ENCODE results near the gene HSPA12A. TPM values are rescaled to one million over a fixed set of nuclear protein-coding genes. Genes with fewer than 3 reads are reported as not detected.
A peak's percentile ranks its signal among the peaks of the same experiment; 100 is the strongest.

The HSPA12A gene
- total and polyA plus RNA-seq, 5 experiments from 2014 or later, result not detected

GRCh38 chr10:116634126-116634975 lies 108.0 kb downstream of the HSPA12A start:
- Mint-ChIP-seq H3K9me3 (peaks cover 0 to 10% (median 0%) of the 10 kb centered on the region in 9 donors), H3K27ac (peak overlapping the region in 2 of 10 donors; percentile 26 to 65), H3K27me3 (peaks cover 6 to 55% (median 18%) of the 10 kb centered on the region in 5 donors), H3K4me1 (peaks cover 0 to 2% (median 0%) of the 10 kb centered on the region in 4 donors), H3K36me3 (no peaks in the 10 kb centered on the region), H3K4me3 (no peak overlapping the region)
- POLR2A ChIA-PET, result no interaction called here
- DNase-seq (no peak), ATAC-seq (no peak)

- H3K27ac Mint-ChIP-seq, result peak overlapping the region in 1 of 10 donors; percentile 39
- POLR2A ChIA-PET, result no interaction called here
- peaks cover 0 to 10% (median 0%) of the 10 kb centered on the region in 9 donors for H3K9me3 Mint-ChIP-seq
- H3K36me3 Mint-ChIP-seq, result no peaks in the 10 kb centered on the region
- H3K4me3 Mint-ChIP-seq, result no peak overlapping the region
- H3K4me1 Mint-ChIP-seq, result peaks cover 0 to 2% (median 0%) of the 10 kb centered on the region in 4 donors
- DNase-seq, result no peak
- peaks cover 6 to 63% (median 24%) of the 10 kb centered on the region in 5 donors for H3K27me3 Mint-ChIP-seq
- no peak for ATAC-seq
These were observed 109.2 kb downstream of the HSPA12A start for GRCh38 chr10:116633216-116633600.

- no peaks in the 10 kb centered on the region for H3K36me3 Mint-ChIP-seq
- no peak overlapping the region for H3K27ac Mint-ChIP-seq
- H3K4me1 Mint-ChIP-seq, result peaks cover 0 to 2% (median 0%) of the 10 kb centered on the region in 4 donors
- ATAC-seq (no peak), DNase-seq (no peak)
- POLR2A ChIA-PET, result no interaction called here
- H3K9me3 Mint-ChIP-seq, result peaks cover 0 to 10% (median 0%) of the 10 kb centered on the region in 9 donors
- peak overlapping the region in 1 of 10 donors; percentile 40 for H3K4me3 Mint-ChIP-seq
- H3K27me3 Mint-ChIP-seq, result peaks cover 6 to 68% (median 24%) of the 10 kb centered on the region in 5 donors
These were observed 109.7 kb downstream of the HSPA12A start for GRCh38 chr10:116632596-116633215.

GRCh38 chr10:116631871-116632295 lies 110.5 kb downstream of the HSPA12A start:
- DNase-seq, result no peak
- POLR2A ChIA-PET, result no interaction called here
- H3K27me3 Mint-ChIP-seq, result peaks cover 6 to 71% (median 28%) of the 10 kb centered on the region in 5 donors

GRCh38 chr10:116630020-116630419 lies 112.3 kb downstream of the HSPA12A start:
- Mint-ChIP-seq H3K4me3 (no peak overlapping the region), H3K36me3 (no peaks in the 10 kb centered on the region), H3K9me3 (no peaks in the 10 kb centered on the region), H3K4me1 (no peaks in the 10 kb centered on the region), H3K27me3 (peaks cover 11 to 67% (median 34%) of the 10 kb centered on the region in 5 donors), H3K27ac (no peak overlapping the region)
- DNase-seq (no peak), ATAC-seq (no peak)
- POLR2A ChIA-PET, result no interaction called here

More at GRCh38 chr10:116631871-116632295, 110.5 kb downstream of the HSPA12A start:
- Mint-ChIP-seq H3K36me3 (no peaks in the 10 kb centered on the region), H3K9me3 (peaks cover 0 to 10% (median 0%) of the 10 kb centered on the region in 9 donors), H3K4me1 (peaks cover 0 to 2% (median 0%) of the 10 kb centered on the region in 4 donors), H3K4me3 (no peak overlapping the region), H3K27ac (no peak overlapping the region)
- ATAC-seq, result no peak

- POLR2A ChIA-PET, result no interaction called here
- H3K27ac Mint-ChIP-seq, result no peak overlapping the region
- H3K27me3 Mint-ChIP-seq, result peaks cover 11 to 66% (median 33%) of the 10 kb centered on the region in 5 donors
- no peaks in the 10 kb centered on the region for H3K9me3 Mint-ChIP-seq
- H3K4me3 Mint-ChIP-seq, result no peak overlapping the region
- DNase-seq (no peak), ATAC-seq (no peak)
- no peaks in the 10 kb centered on the region for H3K36me3 Mint-ChIP-seq
- H3K4me1 Mint-ChIP-seq, result no peaks in the 10 kb centered on the region
These were observed 113.0 kb downstream of the HSPA12A start for GRCh38 chr10:116629340-116629739.

GRCh38 chr10:116627386-116627933 lies 114.9 kb downstream of the HSPA12A start:
- no peaks in the 10 kb centered on the region for H3K36me3 Mint-ChIP-seq
- POLR2A ChIA-PET, result no interaction called here
- no peaks in the 10 kb centered on the region for H3K4me1 Mint-ChIP-seq
- ATAC-seq (no peak), DNase-seq (no peak)
- H3K9me3 Mint-ChIP-seq, result no peaks in the 10 kb centered on the region
- H3K27ac Mint-ChIP-seq, result no peak overlapping the region
- peaks cover 11 to 74% (median 41%) of the 10 kb centered on the region in 5 donors for H3K27me3 Mint-ChIP-seq
- no peak overlapping the region for H3K4me3 Mint-ChIP-seq

- ATAC-seq (no peak), DNase-seq (no peak)
- POLR2A ChIA-PET, result no interaction called here
- H3K27ac Mint-ChIP-seq, result no peak overlapping the region
- H3K4me3 Mint-ChIP-seq, result no peak overlapping the region
- peaks cover 0 to 1% (median 0%) of the 10 kb centered on the region in 9 donors for H3K9me3 Mint-ChIP-seq
- H3K4me1 Mint-ChIP-seq, result no peaks in the 10 kb centered on the region
- no peaks in the 10 kb centered on the region for H3K36me3 Mint-ChIP-seq
- H3K27me3 Mint-ChIP-seq, result peaks cover 11 to 80% (median 44%) of the 10 kb centered on the region in 5 donors
These were observed 115.6 kb downstream of the HSPA12A start for GRCh38 chr10:116626815-116627214.

GRCh38 chr10:116625845-116626244 lies 116.5 kb downstream of the HSPA12A start:
- no peak overlapping the region for H3K4me3 Mint-ChIP-seq

GRCh38 chr10:116621934-116622655 lies 120.3 kb downstream of the HSPA12A start:
- peaks cover 11 to 58% (median 40%) of the 10 kb centered on the region in 5 donors for H3K27me3 Mint-ChIP-seq
- H3K27ac Mint-ChIP-seq, result no peak overlapping the region
- ATAC-seq (no peak), DNase-seq (no peak)
- H3K4me3 Mint-ChIP-seq, result no peak overlapping the region
- peaks cover 0 to 1% (median 0%) of the 10 kb centered on the region in 9 donors for H3K9me3 Mint-ChIP-seq
- no peaks in the 10 kb centered on the region for H3K4me1 Mint-ChIP-seq
- no peaks in the 10 kb centered on the region for H3K36me3 Mint-ChIP-seq
- POLR2A ChIA-PET, result no interaction called here

More at GRCh38 chr10:116625845-116626244, 116.5 kb downstream of the HSPA12A start:
- Mint-ChIP-seq H3K9me3 (peaks cover 0 to 1% (median 0%) of the 10 kb centered on the region in 9 donors), H3K27me3 (peaks cover 11 to 80% (median 43%) of the 10 kb centered on the region in 5 donors), H3K27ac (peak overlapping the region in 1 of 10 donors; percentile 49), H3K36me3 (no peaks in the 10 kb centered on the region), H3K4me1 (no peaks in the 10 kb centered on the region)
- DNase-seq (no peak), ATAC-seq (no peak)
- POLR2A ChIA-PET, result no interaction called here

- Mint-ChIP-seq H3K4me1 (no peaks in the 10 kb centered on the region), H3K27ac (no peak overlapping the region), H3K9me3 (peaks cover 0 to 1% (median 0%) of the 10 kb centered on the region in 9 donors), H3K36me3 (no peaks in the 10 kb centered on the region), H3K27me3 (peaks cover 8 to 57% (median 35%) of the 10 kb centered on the region in 5 donors), H3K4me3 (no peak overlapping the region)
- no peak for DNase-seq
- no peak for ATAC-seq
- POLR2A ChIA-PET, result no interaction called here
These were observed 120.9 kb downstream of the HSPA12A start for GRCh38 chr10:116621476-116621875.
